SHP77 (cell line): ENCODE results near the gene NTN1.
"Not testable (repeated sequence)": the region's sequence is repeated elsewhere in the genome, so short reads cannot be mapped to it uniquely, and the experiment has no call there.

ENCODE experiments used
- DNase-seq, 2 experiments: peaks; one replicate each; lab custom pipeline; 2025; lab: John Stamatoyannopoulos, UW

NTN1 gene

DNA sequence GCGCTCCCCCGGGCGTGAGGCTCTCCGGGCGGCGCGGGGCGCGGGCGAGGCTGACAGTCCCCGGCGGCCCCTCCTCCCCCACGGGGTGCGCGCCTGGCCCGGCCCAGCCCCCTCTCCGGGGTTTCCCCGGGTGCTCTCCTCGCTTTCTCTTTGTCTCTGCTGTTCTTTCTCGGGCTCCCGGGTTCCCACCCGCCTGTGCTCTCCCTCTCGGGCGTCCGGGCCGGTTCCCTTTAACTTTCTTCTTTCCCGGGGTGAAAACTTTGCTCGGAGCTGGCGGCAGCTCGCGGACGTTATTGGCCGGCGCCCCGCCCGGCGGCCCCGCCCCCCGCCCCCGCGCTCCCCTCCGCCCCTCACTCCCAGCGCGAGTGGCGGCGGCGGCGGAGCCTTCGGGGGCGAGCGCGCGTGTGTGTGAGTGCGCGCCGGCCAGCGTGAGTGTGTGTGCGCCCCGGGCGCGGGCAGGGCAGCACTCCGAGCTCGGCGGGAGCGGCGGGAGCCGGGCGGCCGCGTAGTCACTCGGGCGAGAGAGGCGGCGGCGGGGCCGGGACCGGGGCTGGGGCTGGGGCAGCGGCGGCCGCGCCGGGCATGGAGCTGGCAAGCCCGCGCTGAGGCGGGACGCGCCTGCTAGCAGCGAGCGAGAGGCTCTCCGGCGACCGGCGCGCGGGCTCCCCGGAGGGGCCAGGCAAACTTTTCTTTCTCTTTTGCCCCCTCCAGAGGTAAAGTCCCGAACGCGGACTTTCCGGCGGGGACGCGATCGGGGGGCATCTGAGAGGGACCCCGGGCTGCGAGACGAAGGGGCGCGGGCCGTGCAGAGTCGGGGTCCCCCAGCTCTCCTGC lies at the start of gene NTN1:
TSS of gene NTN1 (plus strand) at position 353 of the 834 bp plus-strand sequence. CDS start 864 bp downstream, outside the sequence.
- no peak for DNase-seq

DNA sequence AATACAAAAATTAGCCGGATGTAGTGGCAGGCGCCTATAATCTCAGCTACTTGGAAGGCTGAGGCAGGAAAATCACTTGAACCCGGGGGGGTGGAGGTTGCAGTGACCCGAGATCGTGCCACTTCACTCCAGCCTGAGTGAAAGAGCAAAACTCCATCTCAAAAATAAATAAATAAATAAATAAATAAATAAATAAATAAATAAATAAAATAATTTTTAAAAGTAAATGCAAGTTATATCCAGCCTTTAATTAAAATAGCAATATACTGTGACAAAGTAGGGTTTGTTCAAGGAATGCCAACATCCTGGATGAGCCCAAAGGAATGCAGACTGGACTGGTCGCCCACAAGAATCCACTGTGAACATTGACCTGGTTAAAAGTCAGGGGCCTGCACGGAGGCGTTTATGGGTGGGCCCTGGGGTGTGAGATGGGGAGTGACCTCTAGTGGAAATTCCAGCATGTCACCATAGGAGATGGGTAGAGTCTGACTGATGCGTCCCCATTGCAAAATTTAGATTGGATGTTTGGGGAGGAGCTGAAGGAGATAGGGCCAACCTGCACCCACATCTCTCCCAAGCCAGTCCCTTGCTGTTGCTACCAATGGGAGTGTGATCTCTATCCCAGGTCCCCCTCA lies 46.1 kb upstream of the NTN1 start:
- no peak for DNase-seq

GRCh38 chr17:8976638-8977037 lies 44.7 kb upstream of the NTN1 start:
- no peak for DNase-seq

GRCh38 chr17:8979715-8980114 lies 41.6 kb upstream of the NTN1 start:
- no peak for DNase-seq

- DNase-seq = no peak
Measured at GRCh38 chr17:8981443-8981842, 39.9 kb upstream of the NTN1 start.

DNA sequence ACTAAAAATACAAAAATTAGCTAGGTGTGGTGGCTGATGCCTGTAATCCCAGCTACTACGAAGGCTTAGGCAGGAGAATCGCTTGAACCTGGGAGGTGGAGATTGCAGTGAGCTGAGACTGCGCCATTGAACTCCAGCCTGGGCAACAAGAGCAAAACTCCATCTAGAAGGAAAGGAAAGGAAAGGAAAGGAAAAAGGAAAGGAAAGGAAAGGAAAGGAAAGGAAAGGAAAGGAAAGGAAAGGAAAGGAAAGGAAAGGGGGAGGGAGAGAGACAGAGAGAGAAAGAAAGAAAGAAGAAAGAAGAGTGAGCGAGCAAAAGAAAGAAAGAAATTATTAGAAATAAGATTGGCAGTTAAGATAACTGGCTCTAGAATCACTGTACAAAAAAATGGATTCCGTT lies 37.1 kb upstream of the NTN1 start:
- DNase-seq = not testable (repeated sequence)

- DNase-seq = no peak
Measured at GRCh38 chr17:8985054-8985701, 36.1 kb upstream of the NTN1 start.

DNA sequence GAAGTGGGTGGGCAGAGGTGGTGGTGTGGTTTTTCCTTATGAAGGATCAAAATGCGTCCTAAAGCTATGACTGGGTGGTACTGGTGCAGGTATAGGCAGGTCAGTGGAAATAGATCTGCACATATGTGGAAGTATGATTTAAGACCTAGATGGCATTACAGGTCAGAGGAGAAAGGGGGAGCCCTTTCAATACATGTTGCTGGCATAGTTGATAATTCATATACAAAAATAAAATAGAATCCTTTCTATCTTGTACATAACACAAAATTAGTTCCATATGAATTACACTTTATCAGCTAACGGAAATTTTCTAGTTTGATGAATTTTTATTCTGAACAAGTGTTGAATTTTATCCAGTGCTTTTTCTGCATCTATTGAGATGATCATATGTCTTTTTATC lies 35.0 kb upstream of the NTN1 start:
- DNase-seq = no peak

DNA sequence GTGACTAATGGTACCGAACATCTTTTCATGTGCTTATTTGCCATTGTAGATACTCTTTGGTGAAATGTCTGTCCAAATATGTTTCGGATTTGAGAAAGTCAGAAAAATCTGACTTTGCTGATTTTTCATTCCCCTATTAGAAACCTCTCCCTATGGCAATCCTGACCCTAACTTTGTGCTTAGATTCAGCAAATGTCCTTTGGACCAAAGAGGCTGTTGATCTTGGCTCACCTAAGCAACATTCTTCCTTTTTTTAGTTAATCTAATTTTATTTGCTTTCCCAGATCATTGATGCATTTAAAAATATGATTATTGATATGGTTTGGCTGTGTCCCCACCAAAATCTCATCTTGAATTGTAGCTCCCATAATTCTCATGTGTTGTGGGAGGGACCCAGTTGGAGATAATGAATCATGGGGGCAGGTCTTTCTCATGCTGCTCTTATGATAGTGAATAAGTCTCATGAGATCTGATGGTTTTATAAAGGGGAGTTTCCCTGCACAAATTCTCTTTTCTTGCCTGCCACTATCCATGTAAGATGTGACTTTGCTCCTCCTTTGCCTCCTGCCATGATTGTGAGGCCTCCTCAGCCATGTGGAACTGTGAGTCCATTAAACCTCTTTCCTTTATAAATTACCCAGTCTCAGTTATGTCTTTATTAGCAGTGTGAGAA lies 32.9 kb upstream of the NTN1 start:
- not testable (repeated sequence) for DNase-seq

GRCh38 chr17:8991514-8992285 lies 29.6 kb upstream of the NTN1 start:
- peak; percentile 47 to 48 for DNase-seq

- peak; percentile 18 to 46 for DNase-seq
Measured at GRCh38 chr17:8994319-8994718, 27.0 kb upstream of the NTN1 start.

- DNase-seq = no peak
Measured at GRCh38 chr17:8995711-8996110, 25.6 kb upstream of the NTN1 start.

GRCh38 chr17:8997994-8998628 lies 23.2 kb upstream of the NTN1 start:
- DNase-seq = peak; percentile 50 to 61

GRCh38 chr17:9001559-9001958 lies 19.8 kb upstream of the NTN1 start:
- no peak for DNase-seq

- DNase-seq = no peak
Measured at GRCh38 chr17:9002227-9002605, 19.1 kb upstream of the NTN1 start.

DNA sequence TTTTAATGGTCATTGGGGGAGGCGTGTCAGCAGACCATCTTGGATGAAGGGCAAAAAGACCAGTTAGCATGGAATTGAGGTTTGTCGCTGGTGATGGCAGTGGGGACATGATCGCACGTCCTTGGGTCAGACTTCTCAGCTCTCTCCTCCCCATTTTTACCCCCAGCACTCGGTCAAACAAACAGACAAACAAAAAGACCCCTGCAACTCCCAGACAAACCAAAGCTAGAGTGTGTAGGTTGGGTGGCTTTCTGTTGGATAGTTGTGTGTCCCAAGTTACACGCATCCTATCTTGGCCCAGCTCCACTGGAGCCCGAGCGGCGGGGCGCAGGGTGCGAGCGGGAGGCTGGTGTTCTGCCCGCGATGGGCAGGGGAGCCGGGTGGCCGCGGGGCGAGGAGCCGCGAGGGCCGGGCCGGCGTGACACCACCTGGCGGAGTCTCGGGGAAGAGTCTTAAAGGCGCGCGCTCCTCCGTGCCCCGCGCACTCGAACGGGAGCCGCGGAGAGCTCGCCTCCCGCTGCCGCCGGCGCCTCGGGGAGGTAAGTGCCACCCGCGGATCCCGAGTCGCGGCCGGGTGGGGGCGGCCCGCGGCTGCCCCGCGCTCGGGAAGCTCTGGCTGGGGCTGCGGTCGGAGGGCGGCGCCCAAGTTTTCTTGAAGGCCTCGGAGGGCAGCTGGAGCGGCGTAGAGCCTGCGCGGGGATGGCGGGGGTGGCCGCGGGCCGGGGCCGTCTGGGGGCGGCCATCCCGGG lies 18.5 kb upstream of the NTN1 start:
- no peak for DNase-seq

DNA sequence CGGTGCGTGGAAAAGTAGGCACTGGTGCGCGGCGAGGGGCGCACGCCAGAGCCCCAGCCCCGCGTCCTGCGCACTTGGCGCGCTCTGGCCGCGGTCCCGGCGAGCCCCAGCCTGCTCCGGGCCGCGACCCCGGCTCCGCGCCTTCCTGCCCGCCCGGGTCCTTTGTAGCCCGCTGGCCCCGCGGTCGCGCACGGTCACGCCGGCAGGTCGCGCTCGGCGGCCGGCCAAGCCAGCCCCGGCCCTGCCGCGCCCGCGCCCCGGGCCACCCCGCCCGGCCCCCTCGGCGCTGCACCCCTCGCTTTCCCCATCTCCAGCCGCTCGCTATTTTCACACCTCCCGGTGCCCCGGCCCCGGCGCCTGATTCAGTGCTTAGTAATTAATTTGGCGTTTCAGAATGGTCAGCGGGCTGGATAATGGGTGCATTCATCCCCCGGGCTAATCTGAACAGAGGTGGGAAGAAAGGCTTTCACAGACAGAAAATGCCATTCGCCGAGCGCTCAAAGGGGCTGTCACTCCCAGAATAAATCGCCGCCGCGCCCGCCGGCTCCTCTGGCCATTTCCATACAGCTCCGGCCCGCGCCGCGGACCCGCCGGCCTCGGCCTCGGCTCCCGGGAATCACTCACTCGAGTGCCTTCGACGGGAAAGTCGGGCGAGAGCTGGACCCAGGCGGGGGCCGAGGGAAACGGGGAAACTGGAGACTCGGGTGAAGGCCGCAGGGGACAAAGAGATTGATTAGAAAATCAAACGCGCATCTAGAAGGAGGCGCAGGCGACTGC lies 17.8 kb upstream of the NTN1 start:
- no peak for DNase-seq

DNA sequence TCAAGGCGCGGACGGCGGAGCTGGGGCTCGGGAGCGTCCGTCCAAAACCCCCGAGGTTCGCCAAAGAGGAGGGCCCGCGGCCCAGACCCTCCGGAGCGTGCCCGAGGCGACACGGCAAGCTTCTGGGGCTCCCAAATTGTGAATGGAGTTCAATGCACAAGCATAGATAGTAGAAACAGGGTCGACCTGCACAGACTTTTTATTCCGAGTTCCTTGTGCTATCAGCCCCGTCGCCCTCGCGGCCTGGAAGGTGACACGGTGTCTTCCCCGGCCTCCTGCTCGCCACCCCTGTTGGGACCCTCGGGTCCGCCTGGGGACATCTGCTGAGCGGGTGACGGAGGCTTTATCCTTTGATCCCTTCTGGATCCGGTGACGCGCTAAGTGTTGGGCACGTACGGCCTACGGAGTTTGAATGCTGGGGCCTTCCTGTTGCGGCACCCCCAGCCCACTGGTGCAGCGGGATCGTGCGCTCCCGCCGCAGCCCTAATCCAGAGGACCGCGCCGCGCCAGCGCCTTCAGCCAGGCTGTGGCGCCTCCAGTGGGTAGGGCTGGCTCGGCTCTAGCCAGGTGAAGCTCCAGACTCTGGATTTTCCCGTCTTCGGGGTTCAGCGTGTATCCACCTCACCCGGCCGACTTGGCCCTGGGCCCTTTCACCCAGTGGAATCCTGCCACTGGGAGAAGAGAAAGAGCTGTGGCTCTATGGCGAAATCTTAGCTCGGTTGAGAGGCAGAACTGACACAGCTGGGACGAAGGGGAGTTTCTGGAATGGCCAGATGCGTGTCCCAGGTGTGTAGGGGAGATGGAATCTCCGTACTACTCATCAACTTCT lies 17.0 kb upstream of the NTN1 start:
- DNase-seq = no peak

- no peak for DNase-seq
Measured at GRCh38 chr17:9004961-9005285, 16.4 kb upstream of the NTN1 start.
